GM12878 (cell line): ENCODE measurements around the gene STYXL2. TPM values are rescaled to one million over a fixed set of nuclear protein-coding genes. Genes with fewer than 3 reads are reported as not detected.

Experiments used
- ATAC-seq: fragments of 200-7000 bp; cut with Tn5 transposase; 3 replicates; pipeline ENCODE4 v1.9.1; 2020; ENCODE audit warnings: mild to moderate bottlenecking, moderate library complexity
- BruUV-seq: library from RNA; stranded (reverse); fragments of 400-500 nt; replicated peaks from 2 replicates; lab custom pipeline; 2021; lab: Mats Ljungman, UMichigan
- CTCF ChIA-PET: fragments of 300-600 bp; sonication (Branson Sonifier 250); formaldehyde crosslinking; extraction: SDS; loops from one replicate; lab custom pipeline; 2021; ENCODE audit warnings: inconsistent platforms; lab: Yijun Ruan, JAX
- POLR2A ChIA-PET: fragments of 350-600 bp; formaldehyde crosslinking; extraction: SDS; loops from one replicate; lab custom pipeline; 2021; ENCODE audit warnings: inconsistent platforms; lab: Charles Lee
- RAD21 ChIA-PET: fragments of 300-600 bp; sonication (Branson Sonifier 250); formaldehyde crosslinking; loops from one replicate; lab custom pipeline; 2023; ENCODE audit warnings: antibody characterized with exemption; ENCODE audit not compliant: unreplicated experiment; lab: Charles Lee
- SMC1A ChIA-PET: fragments of 300-600 bp; sonication (Branson Sonifier 250); formaldehyde crosslinking; loops from one replicate; lab custom pipeline; 2023; ENCODE audit not compliant: unreplicated experiment, uncharacterized antibody; lab: Charles Lee
- DNase-seq: peaks from one replicate; pipeline ENCODE4 v3.0.0-alpha.2; 2011; ENCODE audit warnings: low read depth, low spot score
- FAIRE-seq: peaks from 3 replicates; lab custom pipeline; 2011; peaks lifted over from hg19 to GRCh38; lab: Jason Lieb, UNC
- H2AFZ ChIP-seq: 2 replicates; pipeline ENCODE4 v1.6.0; 2011; ENCODE audit warnings: low read depth, low read length, control low read depth; ENCODE audit not compliant: control insufficient read depth
- H3K27ac ChIP-seq: 2 replicates; pipeline ENCODE4 v1.5.1; 2011; ENCODE audit warnings: control low read depth; ENCODE audit not compliant: control insufficient read depth, insufficient read depth
- H3K27me3 ChIP-seq, 2 experiments: replicated peaks in 1 of 2; 2 replicates each; pipeline versions ENCODE4 v1.6.0 to v1.6.1; 2011; ENCODE audit warnings: low read length in 1 of 2; ENCODE audit not compliant: control insufficient read depth in 2 of 2, insufficient read depth in 2 of 2
- H3K36me3 ChIP-seq, 2 experiments: 2 replicates each; pipeline ENCODE4 v1.5.1; 2011; ENCODE audit warnings: low read length in 1 of 2; ENCODE audit not compliant: control insufficient read depth in 2 of 2, insufficient read depth in 2 of 2
- H3K4me1 ChIP-seq: 2 replicates; pipeline ENCODE4 v1.6.1; 2011; ENCODE audit warnings: mild to moderate bottlenecking, low read length, moderate library complexity, mixed read lengths; ENCODE audit not compliant: control insufficient read depth, insufficient read depth
- H3K4me2 ChIP-seq: 2 replicates; pipeline ENCODE4 v1.6.0; 2011; ENCODE audit warnings: control low read depth; ENCODE audit not compliant: control insufficient read depth, insufficient read depth
- H3K4me3 ChIP-seq: fragments of 200-600 bp; sonication (generic); 2 replicates; pipeline ENCODE4 v1.5.1; 2016
- H3K79me2 ChIP-seq: 2 replicates; pipeline ENCODE4 v1.6.0; 2011; ENCODE audit warnings: low read length; ENCODE audit not compliant: control insufficient read depth, insufficient read depth
- H3K9ac ChIP-seq: 2 replicates; pipeline ENCODE4 v1.8.0; 2011; ENCODE audit warnings: low read length, control low read depth, mixed read lengths; ENCODE audit not compliant: control insufficient read depth, insufficient read depth
- H3K9me3 ChIP-seq: replicated peaks from 3 replicates; pipeline ENCODE4 v1.5.1; 2011; ENCODE audit warnings: mild to moderate bottlenecking, low read length; ENCODE audit not compliant: control insufficient read depth, insufficient read depth
- H4K20me1 ChIP-seq: 2 replicates; pipeline ENCODE4 v1.6.0; 2011; ENCODE audit not compliant: control insufficient read depth, insufficient read depth
- BCL11A ChIP-seq: IDR thresholded peaks from 2 replicates; pipeline ENCODE4 v1.6.1; 2011; ENCODE audit warnings: low read depth, low read length
- BCLAF1 ChIP-seq: fragments of 450-650 bp; IDR thresholded peaks from 2 replicates; pipeline ENCODE4 v1.6.1; 2017; ENCODE audit warnings: antibody characterized with exemption, mild to moderate bottlenecking, moderate library complexity
- BMI1 ChIP-seq: fragments of 450-650 bp; IDR thresholded peaks from 2 replicates; pipeline ENCODE4 v1.6.1; 2016; ENCODE audit warnings: mild to moderate bottlenecking, moderate library complexity, borderline replicate concordance
- E2F8 ChIP-seq: fragments of 450-650 bp; IDR thresholded peaks from 2 replicates; pipeline ENCODE4 v1.6.1; 2018; ENCODE audit warnings: mild to moderate bottlenecking, low read depth, moderate library complexity; ENCODE audit not compliant: partially characterized antibody
- FOXK2 ChIP-seq: fragments of 450-650 bp; IDR thresholded peaks from 2 replicates; pipeline ENCODE4 v1.6.1; 2017; ENCODE audit warnings: mild to moderate bottlenecking, moderate library complexity
- IRF4 ChIP-seq: IDR thresholded peaks from 2 replicates; pipeline ENCODE4 v1.6.1; 2011; ENCODE audit warnings: low read depth, low read length
- MAX ChIP-seq: IDR thresholded peaks from 2 replicates; pipeline ENCODE4 v1.6.1; 2012; ENCODE audit warnings: low read depth, low read length, improper control_type of control experiment
- RB1 ChIP-seq: fragments of 450-650 bp; formaldehyde crosslinking; IDR thresholded peaks from 2 replicates; pipeline ENCODE4 v1.6.1; 2017; ENCODE audit warnings: mild to moderate bottlenecking, borderline replicate concordance
- SIN3A ChIP-seq: IDR thresholded peaks from 2 replicates; pipeline ENCODE4 v1.6.1; 2012; ENCODE audit warnings: low read depth, low read length, improper control_type of control experiment
- SMAD1 ChIP-seq: fragments of 450-650 bp; IDR thresholded peaks from 2 replicates; pipeline ENCODE4 v1.6.1; 2018; ENCODE audit warnings: mild to moderate bottlenecking, low read depth; ENCODE audit not compliant: partially characterized antibody
- SPI1 ChIP-seq: IDR thresholded peaks from 2 replicates; pipeline ENCODE4 v1.6.1; 2011; ENCODE audit warnings: low read depth, mild to moderate bottlenecking, low read length, moderate library complexity, borderline replicate concordance; ENCODE audit not compliant: insufficient read depth
- SREBF2 ChIP-seq: IDR thresholded peaks from 2 replicates; pipeline ENCODE4 v1.6.1; 2012; ENCODE audit warnings: mild to moderate bottlenecking, low read length
- ZNF24 ChIP-seq: fragments of 450-650 bp; IDR thresholded peaks from 2 replicates; pipeline ENCODE4 v1.6.1; 2017; ENCODE audit warnings: antibody characterized with exemption, mild to moderate bottlenecking
- ZNF384 ChIP-seq: IDR thresholded peaks from 2 replicates; pipeline ENCODE4 v1.6.1; 2012; ENCODE audit warnings: low read depth, mild to moderate bottlenecking, low read length, improper control_type of control experiment, borderline replicate concordance
- WGBS: methylation state at CpG from one replicate; pipeline ENCODE4 v1.1.6; 2016; ENCODE audit warnings: low lambda C conversion rate; ENCODE audit not compliant: insufficient replicate concordance, insufficient coverage; ENCODE audit errors: missing lambda C conversion rate; 5-methylcytosine and 5-hydroxymethylcytosine counted together
- in situ Hi-C: fragments of 300-500 bp; cut with MboI; formaldehyde crosslinking; loops from 9 replicates; pipeline ENCODE4 v1.14.3; 2018; ENCODE audit warnings: mixed read lengths
- intact Hi-C: fragments of 100-400 bp; cut with micrococcal nuclease; formaldehyde crosslinking; loops from one replicate; pipeline ENCODE4 v1.14.2; 2022; ENCODE audit not compliant: unreplicated experiment
- polyA plus RNA-seq, 11 experiments: library from polyadenylated mRNA; depleted of rRNA in 4 of 11; unstranded in 6 of 11; stranded (reverse) in 5 of 11; fragments of >200 nt; fragmentation: Nextera tagmentation in 4 of 11; fragmentation: Illumina TruSeq in 1 of 11; extraction: Ambion mirVana in 4 of 11; extraction: Trizol in 1 of 11; gene quantifications; 1 replicate in 1 of 11; 2 replicates in 10 of 11; pipeline versions ENCODE4 v1.2.1 to v1.2.3, GENCODE V29; 2011 to 2016; ENCODE audit warnings: inconsistent platforms in 2 of 11, missing spikeins in 2 of 11, low read depth in 1 of 11
- total RNA-seq, 4 experiments: library from RNA; depleted of rRNA in 3 of 4; stranded (reverse); fragments of >200 nt in 3 of 4; fragmentation: Illumina TruSeq in 1 of 4; extraction: Trizol in 1 of 4; gene quantifications; 2 replicates each; pipeline versions ENCODE4 v1.2.1 to v1.2.3, GENCODE V29; 2013 to 2021
- TF ChIP-seq, protein P1 (sequence below): fragments of 450-650 bp; IDR thresholded peaks from 2 replicates; pipeline ENCODE4 v1.6.1; 2017; ENCODE audit warnings: mild to moderate bottlenecking

STYXL2 gene
- total and polyA plus RNA-seq, 10 of the 15 experiments (the other 5 are each of a cell fraction or from before 2014, with no cell fraction given) = under 0.01 to 0.08 (median 0.03) TPM; not detected in 7

DNA sequence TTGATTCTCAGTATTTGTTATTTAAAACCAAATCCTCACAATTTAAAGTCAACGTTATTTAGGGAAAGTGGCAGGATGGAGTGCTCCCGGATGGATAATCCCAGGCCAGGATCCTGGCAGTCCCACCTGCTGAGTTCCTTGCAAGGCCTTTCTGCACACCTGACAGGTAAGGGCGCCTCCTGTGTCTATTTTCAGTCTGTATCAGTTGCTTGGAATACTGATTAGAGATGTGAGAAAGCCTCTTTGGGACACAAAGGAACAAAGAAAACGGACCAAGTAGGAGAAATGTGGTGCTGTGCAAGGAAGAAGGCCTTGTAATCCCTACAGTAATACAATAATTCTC is 12.2 kb downstream of the STYXL2 start:
- no peak overlapping the region for H3K4me2 ChIP-seq
- SMC1A ChIA-PET = interaction anchor here (1.0 to 3.8 kb wide), 4 partner anchors 10 to 47 kb away, joined by 3 to 15 read pairs (median 4); no protein-coding TSS in a partner anchor
- peaks cover 28% of the 10 kb centered on the region for H3K4me1 ChIP-seq
- H3K9me3 ChIP-seq = no peaks in the 10 kb centered on the region; the same call in 2 of the 3 replicates
- in situ Hi-C loops = no loop called here
- no peak overlapping the region for H2AFZ ChIP-seq
- H3K9ac ChIP-seq = no peak overlapping the region
- H3K27ac ChIP-seq = no peak overlapping the region
- TF ChIP-seq IRF4 (no peak), BCLAF1 (no peak), E2F8 (no peak), SMAD1 (no peak), SIN3A (no peak), BCL11A (no peak), BMI1 (no peak), ZNF24 (no peak), FOXK2 (no peak), SREBF2 (no peak), MAX (no peak), SPI1 (no peak), ZNF384 (no peak), RB1 (no peak)
- TF ChIP-seq, protein P1, sequence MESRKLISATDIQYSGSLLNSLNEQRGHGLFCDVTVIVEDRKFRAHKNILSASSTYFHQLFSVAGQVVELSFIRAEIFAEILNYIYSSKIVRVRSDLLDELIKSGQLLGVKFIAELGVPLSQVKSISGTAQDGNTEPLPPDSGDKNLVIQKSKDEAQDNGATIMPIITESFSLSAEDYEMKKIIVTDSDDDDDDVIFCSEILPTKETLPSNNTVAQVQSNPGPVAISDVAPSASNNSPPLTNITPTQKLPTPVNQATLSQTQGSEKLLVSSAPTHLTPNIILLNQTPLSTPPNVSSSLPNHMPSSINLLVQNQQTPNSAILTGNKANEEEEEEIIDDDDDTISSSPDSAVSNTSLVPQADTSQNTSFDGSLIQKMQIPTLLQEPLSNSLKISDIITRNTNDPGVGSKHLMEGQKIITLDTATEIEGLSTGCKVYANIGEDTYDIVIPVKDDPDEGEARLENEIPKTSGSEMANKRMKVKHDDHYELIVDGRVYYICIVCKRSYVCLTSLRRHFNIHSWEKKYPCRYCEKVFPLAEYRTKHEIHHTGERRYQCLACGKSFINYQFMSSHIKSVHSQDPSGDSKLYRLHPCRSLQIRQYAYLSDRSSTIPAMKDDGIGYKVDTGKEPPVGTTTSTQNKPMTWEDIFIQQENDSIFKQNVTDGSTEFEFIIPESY = no peak
- TF ChIP-seq, all 136 proteins: peak for 0
- CTCF ChIA-PET = interaction anchor here (0.9 to 1.9 kb wide), 3 partner anchors 37 to 114 kb away, joined by 3 to 6 read pairs (median 4); partner anchors contain the start of gene POU2F1
- RAD21 ChIA-PET = no interaction called here
- BruUV-seq = no TSS peak
- H3K27me3 ChIP-seq = no peaks in the 10 kb centered on the region
- no peak overlapping the region for H3K4me3 ChIP-seq
- DNase-seq = no peak
- intact Hi-C loops = loop anchor here (5.0 kb wide), 1 partner anchor 116 kb away; the partner anchor contains the start of gene POU2F1
- no peaks in the 10 kb centered on the region for H4K20me1 ChIP-seq
- 70% methylated on average over 4 of the region's 4 CpGs for WGBS
- H3K36me3 ChIP-seq = no peaks in the 10 kb centered on the region
- ATAC-seq = no peak
- POLR2A ChIA-PET = interaction anchor here (0.6 kb wide), 1 partner anchor 99 kb away, joined by 4 read pairs; no protein-coding TSS in a partner anchor
- no peaks in the 10 kb centered on the region for H3K79me2 ChIP-seq
- FAIRE-seq = no peak
